Stimulated activated CD8-positive, alpha-beta memory T cell treated with anti-CD3 and anti-CD28 coated beads, Interleukin-7, amount 100 ng/mL, for 1 hour (primary cell): ENCODE data around the gene SNCAIP.

ENCODE experiments used
- DNase-seq, 2 donors: peaks; one replicate each; pipeline ENCODE4 v3.0.0-alpha.2; 2020; ENCODE audit warnings: low read depth in 2 of 2

The SNCAIP gene

GRCh38 chr5:122426301-122426700, 114.3 kb downstream of the SNCAIP start:
- no peak for DNase-seq

DNA sequence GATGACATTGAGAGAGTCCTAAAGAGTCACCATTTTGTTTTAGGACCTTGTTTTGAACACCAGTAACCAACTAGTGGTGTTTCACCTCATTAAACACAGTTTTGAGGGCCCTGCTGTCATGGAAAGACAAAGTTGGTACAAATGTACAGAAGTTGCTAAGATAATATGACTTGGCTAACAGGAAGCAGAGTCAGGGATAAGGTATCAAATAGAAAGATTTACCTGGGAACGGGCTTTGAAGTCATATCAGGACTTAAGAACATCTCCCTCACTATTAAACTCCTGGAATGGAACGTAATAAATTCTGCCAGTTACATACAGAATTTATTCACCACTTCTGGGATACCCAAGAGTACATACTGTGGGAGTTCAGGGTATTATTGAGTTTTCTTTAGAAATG, 115.6 kb downstream of the SNCAIP start:
- no peak for DNase-seq

DNA sequence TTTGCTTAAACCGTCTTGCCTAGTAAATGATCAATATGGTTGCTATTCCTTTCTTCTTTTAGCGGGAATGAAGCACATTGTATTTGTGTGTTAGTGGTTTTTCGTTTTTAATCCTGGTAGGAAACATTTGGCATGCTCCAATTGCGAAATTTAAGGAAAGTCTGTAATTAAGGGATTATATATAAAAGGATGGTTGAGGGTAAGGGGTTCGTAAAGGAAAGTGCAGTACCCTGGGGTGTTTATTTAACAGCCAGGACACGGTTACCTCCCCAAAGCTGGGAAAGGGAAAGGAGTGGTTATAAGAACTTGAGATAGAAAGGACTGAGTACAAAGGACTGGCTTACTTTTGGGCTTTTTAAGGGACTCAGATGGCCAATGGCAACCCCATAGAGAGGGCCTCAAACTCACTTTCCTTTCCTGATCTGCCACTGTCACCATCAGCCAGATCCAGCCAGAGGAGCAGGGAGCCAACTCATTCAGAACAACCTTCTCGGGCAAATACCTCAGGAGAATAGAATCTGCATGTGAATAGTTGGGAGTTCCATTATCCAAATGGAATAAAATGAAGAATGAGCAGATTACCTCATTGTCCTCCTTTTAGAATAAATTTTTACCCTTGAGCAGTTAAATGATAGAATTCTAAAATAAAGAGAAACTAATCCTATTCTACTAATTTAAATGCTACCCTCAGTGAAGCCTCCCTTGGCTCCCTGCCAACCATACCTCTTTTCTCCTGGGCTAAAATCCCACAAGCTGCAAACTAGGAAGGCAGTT, 117.7 kb downstream of the SNCAIP start:
- DNase-seq, result no peak

GRCh38 chr5:122430319-122430586, 118.2 kb downstream of the SNCAIP start:
- no peak for DNase-seq

GRCh38 chr5:122431298-122431697, 119.3 kb downstream of the SNCAIP start:
- no peak for DNase-seq

GRCh38 chr5:122434205-122434970, 122.4 kb downstream of the SNCAIP start:
- DNase-seq, result no peak

GRCh38 chr5:122435234-122435633, 123.2 kb downstream of the SNCAIP start:
- no peak for DNase-seq

DNA sequence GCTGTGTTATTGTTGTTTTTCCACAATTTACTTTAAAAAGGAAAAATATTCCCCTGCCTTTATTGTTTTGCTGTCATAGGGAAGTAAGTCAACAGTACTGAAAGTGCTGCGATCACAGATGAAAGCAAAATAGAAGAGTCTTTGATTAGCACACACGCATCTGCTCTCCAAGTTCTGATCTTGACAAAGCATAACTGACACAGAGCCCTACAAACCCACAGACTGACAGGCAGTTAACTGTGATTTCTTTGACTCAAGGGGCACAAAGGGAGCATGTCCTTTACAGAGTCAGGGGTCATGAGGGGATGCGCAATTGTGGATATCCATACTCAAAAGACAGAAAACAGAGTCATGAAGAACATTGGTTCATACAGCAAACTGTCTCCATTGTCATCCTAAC, 123.7 kb downstream of the SNCAIP start:
- DNase-seq, result no peak

- no peak for DNase-seq
These were observed 124.6 kb downstream of the SNCAIP start for GRCh38 chr5:122436615-122437014.

GRCh38 chr5:122439645-122440044, 127.6 kb downstream of the SNCAIP start:
- no peak for DNase-seq

GRCh38 chr5:122442938-122443337, 130.9 kb downstream of the SNCAIP start:
- DNase-seq, result no peak

- no peak for DNase-seq
These were observed 132.4 kb downstream of the SNCAIP start for GRCh38 chr5:122444411-122444810.

GRCh38 chr5:122445070-122445469, 133.0 kb downstream of the SNCAIP start:
- no peak for DNase-seq

DNA sequence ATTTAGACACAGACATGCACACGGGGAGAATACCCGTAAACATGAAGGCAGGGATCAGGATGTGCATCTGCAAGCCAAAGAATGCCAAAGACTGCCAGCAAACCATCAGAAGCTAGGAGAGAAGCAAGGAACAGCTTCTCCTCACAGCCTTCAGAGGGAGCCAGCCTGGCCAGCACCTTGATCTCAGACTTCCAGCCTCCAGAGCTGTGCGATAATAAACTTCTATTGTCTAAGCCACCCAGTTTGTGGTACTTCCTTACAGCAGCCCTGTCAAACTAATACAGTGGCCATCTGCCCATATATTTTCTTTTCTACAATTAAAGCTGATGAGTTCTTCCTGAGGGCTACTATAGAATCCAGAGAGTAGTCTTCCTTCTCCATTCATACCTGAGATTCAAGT, 135.0 kb downstream of the SNCAIP start:
- no peak for DNase-seq

DNA sequence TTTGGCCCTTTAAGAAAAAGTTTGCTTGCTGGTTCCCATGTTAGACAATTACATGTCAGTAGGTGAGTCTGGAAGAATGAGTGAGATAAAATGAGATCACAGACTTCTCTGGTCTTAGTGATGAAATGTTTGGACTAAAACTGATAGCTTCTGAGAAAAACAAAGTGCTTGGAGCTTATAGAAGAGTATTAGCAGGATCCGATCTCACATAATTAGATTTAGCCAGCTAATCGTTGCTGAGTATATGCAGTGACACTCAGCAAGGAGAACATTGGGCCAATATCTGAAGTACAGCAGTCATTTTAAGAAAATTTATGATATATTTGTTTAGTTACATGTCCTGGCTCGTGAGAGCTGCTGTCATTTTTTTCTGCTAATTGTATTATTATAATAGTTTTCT, 135.8 kb downstream of the SNCAIP start:
- no peak for DNase-seq

GRCh38 chr5:122454541-122454940, 142.5 kb downstream of the SNCAIP start:
- DNase-seq, result no peak

DNA sequence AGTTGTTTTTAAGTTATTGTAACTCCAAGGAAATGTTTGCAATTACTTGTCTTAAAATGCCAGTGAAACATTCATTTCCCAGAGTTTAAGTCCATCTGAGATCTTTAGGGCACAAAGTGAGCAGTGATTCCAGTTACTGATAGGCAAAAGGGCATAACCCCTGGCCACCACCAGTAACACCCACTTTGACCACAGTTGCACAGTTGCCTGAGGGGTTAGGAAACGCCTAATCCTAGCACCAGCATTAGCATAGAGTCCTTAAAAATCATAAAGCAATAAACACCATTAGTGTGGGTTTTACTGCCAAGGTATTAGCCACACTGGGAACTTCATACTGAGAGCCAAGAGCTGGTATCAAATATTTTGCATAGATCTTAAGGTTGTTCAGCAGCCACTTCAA, 143.9 kb downstream of the SNCAIP start:
- DNase-seq, result no peak

GRCh38 chr5:122457178-122457826, 145.3 kb downstream of the SNCAIP start:
- no peak for DNase-seq

DNA sequence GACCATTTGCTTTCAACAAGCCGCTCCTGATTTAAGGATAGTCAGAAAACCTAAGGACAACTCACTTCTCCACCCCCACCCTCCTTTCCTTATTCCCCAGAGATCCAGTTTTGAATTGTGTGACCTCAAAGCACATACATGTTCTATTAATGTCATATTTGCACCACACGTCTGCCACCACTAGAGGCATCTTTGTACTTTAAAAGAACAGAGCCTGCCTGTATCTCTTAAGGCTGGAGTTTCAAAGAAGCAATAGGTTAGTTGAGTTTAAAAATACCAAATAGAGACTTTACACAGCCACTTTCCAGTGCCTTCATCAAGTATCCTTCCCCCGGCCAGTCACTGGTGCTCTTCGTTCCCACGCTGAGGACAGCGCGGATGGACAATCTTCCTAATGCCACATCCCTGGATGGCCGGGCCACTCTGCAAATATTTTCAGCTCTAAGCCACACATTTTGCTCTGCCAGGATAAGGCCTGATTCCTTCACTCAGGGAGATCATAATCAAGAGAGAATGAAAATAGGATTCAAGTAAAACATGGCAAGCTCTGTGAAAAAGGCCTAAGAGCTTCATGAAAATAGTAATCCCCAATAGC, 146.3 kb downstream of the SNCAIP start:
- no peak for DNase-seq

DNA sequence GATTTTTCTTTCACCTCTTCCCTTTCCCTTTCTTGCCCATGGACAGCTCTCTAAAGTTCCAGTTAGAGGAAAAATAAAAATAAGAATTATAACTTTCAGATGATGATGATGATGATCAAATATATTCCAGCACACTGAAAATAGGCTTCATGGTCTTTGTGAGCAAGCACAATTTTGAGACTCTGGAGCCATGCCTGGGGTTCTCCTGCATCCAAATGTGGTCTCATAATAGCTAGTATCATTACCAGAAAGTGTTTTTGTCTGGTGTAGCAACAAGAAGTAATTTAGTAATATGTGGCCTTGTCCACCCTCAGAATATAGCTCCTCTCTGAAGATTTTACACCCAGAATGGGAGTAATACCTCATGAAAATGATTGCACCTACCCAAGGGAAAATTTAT, 150.4 kb downstream of the SNCAIP start:
- no peak for DNase-seq

DNA sequence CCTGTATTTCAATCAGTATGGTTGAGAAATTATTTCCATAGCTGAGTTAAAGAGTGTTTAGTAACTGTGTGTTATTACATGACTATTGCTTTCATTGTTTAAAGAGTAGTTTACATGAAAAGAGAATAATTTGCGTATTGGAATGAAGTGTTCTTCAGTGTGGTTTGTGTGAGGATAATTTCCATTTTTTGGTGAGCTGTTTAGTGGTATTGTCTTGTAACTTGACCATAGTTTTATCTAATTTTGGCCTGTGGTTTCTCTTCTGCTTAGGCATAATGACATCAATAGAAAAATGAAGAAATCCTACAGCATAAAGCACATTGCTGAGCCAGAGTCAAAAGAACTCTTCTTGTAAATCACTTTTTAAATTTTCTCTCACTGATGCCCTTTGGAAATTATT, 151.2 kb downstream of the SNCAIP start:
- no peak for DNase-seq

DNA sequence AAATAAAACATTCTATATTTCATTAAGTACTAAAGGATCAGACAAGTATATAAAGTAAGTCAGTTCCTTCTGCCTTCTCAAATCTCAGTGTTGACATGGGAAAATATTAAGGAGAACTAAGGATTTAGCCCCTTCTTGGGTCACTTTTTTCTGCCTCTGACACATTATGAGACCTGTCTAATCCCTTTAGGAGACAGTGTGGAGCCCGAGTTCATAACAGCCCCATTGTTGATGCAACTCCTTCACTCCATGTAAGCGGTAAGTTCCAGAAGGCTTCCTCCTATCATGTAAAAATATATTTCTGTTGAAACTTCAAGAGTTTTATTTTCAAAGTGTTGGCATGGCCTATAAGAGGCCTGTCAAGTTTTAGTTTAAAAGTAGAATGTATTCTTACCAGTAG, 152.2 kb downstream of the SNCAIP start:
- DNase-seq, result no peak
